Hematopoietic multipotent progenitor cell (in vitro differentiated cells): ENCODE results near the gene KCNA3. TPM values are rescaled to one million over a fixed set of nuclear protein-coding genes. Genes with fewer than 3 reads are reported as not detected.
A peak's percentile ranks its signal among the peaks of the same experiment; 100 is the strongest.

Experiments used
- DNase-seq, 3 donors: peaks; one replicate each; pipeline ENCODE4 v3.0.0-alpha.2; 2011 to 2015; ENCODE audit warnings: low read depth in 2 of 3, low spot score in 2 of 3
- total RNA-seq: library from RNA; depleted of rRNA; stranded (reverse); fragments of >200 nt; gene quantifications from one replicate; pipeline ENCODE4 v1.2.3, GENCODE V29; 2012

KCNA3 gene
- total RNA-seq, 1 donor = 37.2 TPM

DNA sequence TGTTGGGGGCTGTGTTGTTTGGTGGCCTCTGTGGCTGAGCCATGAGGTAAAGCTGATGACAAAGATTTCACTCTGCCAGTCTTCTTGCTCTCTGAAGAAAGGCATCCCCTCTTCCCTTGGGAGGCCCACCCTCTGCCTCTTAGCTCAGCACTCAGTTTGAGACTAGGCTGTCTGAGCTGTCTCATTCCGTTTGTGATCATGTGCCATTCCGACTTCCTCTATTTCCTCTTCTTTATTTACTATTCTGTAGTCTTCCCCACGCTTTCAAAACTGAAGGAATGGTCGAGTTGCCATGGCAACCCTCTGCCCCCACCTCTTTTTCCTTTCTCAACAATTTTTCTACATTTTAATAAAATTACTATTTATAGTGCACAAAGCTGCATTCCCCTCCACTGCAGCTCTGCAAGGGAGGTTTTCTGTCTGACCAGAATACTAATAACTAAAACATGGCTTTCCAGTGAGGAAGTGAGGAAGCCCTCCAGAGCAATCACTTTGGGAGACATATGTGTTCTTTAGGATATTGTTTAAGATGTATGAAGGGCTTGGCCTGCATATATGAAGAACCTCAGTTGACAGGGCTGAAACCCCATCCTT is 30.8 kb downstream of the KCNA3 start:
- peak in 2 of 3 donors; percentile 39 to 49 for DNase-seq

DNA sequence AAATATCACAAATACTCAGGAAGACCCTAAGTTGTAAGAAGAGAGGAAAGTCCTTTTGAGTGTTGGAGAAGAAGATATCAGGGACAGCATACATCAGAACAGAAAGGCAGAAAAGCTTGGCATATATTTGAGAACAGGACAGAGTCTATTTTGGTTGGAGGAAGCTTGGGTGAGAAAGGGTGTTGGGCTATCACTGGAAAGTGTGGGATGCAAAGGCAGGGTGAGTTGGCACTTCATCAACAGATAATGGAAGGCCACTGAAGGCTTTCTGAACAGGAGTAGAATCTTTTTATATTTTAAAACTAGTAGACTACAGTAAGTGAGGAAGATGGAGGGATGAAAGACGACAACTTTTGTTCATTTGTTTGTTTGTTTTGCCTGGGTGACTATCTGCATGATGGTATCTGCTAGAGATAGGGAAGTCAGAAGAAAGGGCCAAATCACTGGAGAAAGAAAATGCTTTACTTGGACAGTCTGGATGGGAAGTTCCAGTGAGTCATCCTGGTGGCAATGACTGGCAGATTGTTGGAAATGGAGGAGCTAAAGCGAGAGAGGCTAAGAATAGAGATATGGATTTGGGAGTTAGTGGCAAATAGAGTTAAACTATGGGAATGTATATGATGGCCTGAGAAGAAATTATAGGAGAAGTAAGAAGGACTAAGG is 34.9 kb downstream of the KCNA3 start:
- peak in 1 of 3 donors; percentile 30 for DNase-seq

DNA sequence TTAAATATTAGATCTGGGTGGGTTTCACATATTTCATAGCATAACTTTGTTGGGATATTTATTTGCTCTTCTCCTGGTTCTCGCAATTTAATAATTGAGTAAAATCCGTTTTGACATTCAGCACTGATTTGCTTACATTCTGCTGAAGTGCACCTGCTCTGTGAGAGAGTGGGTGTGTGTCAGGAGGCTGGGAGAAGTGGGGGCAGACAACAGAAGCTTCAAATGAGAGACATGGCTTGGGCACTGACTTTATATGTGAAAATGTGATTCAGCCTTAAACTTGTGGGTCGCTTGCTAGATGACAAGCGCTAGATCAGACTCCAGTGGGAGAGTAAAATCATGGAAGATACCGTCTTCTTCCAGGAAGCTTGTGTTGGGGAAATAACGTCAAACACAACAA is 36.2 kb downstream of the KCNA3 start:
- DNase-seq = no peak

DNA sequence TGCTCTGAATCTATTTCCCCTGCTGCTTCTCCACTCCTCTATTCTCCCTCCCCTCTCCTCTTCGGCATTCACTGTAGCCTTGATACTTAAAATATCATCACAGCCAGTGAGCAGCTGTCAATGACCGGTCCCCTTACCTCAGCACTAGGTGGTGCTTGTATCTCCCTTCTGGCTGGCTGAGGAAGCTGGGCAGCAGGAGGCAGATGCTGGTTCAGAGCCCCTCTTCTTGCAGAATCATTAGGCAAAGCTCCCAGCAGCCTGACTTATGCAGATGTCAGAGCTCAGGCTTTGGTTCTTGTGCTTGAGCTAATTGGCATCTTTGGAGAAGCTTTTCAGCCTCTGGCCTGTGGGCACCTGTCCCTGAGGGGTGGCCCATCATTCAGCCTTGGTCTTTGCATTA is 36.7 kb downstream of the KCNA3 start:
- no peak for DNase-seq

DNA sequence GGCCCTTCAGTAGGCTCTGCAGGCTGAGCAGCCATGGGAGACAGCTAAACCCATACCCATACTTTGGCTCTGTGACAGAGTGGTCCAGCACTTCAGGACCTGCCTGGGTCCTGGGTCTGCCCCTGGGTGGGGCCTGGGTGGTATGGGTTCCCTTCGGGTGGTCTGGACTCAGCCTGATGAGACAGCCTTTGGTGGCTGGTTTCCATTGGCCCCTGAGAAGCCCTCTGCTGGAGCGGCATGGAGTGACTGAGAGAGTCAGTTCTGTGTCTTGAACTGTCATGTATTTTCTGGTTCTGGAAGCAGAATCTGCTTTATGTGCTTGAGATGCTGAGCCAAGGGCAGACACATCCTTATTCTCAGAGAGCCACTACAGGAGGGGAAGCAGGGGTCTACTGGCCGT is 37.3 kb downstream of the KCNA3 start:
- DNase-seq = no peak

DNA sequence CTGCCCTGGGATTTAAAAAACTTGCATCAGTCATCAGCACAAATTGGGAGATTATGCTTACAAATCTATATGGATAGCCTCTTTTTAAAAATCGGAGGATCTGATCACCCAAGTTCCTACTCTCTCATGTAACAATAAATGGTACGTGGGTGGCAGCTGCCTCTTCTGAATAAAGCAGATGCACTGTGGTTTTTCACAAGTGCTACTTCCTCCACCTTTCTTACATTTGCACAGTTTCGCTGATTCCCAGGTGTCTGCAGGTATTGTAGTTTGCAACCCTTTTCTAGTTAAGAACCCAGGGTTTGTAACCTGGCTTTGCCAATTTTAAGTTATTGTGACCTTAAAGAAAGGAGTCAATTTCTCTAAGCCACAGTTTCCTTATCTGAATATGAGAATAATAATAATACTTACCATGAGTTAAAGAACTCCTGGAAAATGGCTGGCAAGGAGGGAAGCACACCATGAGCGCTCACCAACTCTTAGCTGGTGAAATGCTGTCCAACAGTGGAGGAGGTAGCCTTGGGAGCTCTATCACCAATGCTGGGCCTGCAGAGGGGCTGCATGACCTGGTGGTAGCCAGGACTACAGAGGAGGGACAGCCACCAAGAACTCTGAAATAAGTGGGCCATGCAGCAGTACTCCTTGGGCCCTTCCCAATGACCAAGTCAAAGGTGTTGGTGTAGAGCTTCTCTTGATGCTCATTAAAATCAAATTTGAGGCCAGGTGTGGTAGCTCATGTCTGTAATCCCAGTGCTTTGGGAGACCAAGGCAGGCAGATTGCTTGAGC is 38.4 kb downstream of the KCNA3 start:
- DNase-seq = no peak

DNA sequence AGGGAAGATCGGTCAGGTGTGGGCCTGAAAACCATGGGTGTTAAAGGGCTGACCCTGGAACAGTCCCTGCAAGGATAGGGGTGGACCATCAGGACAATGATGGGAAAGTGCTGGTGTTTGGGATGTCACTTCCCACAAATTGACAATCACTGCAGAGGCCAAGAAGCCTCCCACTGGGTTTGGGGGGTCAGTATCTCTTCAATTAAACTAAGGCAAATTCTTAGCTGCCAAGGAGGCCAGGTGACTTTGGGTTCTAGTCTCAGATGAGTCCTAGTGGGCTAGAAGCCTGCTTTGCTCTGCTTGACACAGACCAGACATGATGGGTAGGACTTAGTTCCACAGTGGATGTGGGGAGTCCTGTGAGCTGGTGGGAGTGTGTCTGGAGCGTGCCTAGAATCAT is 39.3 kb downstream of the KCNA3 start:
- DNase-seq = no peak

DNA sequence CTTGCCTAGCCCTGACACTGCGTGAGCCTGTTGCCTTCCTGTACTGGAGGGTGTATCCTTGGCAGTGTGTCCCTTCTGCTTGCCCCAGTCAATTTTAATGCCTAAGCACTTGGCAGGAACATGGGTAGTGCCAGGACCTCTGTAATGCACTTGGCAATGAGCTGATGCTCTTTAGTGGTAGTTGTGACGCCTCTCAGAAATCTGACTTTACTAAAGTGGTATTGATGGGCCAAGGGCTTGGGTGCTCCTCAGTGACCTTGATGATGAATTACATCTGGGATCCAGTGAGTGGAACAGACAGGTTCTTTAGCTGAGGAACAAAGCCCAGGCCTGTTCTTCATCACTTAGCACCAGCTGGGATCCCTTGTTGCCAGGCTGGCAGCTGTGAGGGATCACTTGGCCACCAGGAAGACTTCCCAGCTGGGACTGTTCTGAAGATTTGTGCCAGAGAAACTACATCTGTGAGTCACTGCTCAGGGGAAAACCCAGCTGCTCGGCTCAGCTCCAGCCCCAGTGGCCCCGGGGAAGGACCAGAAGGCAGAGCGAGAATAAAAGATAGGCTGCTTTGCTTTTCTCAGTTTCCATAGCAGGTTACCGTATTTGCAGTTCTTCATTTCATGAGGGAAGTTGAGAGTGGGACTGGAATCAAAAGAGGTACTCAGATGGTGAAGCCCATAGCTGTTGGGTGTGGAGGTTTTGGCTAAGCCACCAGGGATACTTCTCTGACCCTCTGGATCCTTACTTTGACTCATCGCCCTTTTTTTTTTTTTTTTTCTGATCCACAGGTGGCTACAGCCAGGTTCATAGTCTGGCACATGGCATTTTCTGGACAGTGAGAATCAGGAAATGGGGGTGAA is 40.1 kb downstream of the KCNA3 start:
- DNase-seq = no peak

DNA sequence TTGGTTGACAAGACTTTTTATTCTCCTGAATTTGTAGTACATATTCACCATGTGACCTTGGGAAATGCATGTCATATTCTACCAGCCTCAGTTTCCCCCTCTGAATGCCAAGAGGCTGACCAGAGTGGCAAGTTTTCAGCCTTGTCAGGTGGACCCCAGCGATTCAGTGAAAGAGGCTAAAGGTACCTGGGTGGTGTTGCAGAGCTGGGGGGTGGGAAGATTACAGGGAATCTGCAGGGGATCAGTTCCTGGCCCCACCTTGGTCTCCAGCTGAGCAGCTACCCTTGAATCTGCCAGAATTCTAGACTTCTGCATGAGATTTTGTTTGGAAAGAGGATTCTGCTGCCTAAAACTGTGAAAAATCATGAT is 40.7 kb downstream of the KCNA3 start:
- DNase-seq = no peak

DNA sequence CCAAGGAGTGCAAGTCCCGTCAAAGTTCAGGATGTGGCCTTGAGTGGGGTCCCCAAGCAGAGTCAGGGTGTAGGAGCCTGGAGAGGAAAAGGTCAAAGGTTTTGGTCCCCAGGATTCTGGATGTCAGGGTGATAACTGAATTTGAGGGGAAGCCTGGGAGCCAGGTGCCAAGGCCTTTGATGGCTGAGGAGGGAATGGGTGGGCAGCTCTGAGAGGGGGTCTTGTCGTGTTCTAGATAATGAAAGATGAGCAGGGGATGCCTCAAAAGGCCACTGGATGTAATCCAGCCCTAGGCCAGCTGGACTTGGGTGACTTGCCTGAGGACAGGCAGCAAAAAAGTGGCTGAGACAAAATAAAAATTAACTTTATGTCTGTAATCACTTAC is 41.1 kb downstream of the KCNA3 start:
- no peak for DNase-seq

DNA sequence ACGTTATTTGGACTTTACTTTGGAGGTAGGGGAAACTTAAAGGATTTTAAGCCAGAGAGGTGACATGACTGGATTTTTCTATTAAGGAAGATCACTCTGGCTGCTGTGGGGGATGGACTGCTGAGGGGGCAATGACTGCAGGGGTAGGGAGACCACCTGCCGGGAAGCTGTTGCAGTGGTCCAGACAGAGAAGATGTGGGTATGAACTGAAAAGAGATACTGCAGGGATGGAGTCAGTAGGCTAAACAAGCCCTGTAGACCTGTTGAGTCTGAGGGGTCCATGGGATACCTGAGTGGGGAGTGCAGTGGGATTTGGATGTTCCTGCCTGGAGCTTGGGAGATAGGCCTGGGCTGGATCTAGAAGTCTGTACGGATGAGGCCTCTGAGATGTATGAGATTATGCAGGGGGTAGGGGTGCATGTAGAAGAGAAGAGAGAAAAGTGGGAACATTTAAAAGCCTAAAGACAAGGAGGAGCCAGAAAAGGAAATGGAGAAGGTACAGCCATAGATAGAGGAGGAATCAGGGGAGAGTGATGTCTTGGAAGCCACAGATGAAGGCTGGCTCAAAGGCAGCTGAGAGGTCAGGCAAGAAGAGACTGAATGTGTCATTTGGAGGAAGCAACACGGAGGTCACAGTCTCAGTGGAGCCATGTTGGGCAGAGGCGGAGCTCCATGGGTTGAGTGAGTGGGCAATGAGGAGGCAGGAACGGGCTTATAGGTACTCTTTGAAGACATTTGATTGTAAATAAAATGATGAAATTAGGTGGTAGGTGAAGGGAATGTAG is 42.7 kb downstream of the KCNA3 start:
- DNase-seq = no peak

DNA sequence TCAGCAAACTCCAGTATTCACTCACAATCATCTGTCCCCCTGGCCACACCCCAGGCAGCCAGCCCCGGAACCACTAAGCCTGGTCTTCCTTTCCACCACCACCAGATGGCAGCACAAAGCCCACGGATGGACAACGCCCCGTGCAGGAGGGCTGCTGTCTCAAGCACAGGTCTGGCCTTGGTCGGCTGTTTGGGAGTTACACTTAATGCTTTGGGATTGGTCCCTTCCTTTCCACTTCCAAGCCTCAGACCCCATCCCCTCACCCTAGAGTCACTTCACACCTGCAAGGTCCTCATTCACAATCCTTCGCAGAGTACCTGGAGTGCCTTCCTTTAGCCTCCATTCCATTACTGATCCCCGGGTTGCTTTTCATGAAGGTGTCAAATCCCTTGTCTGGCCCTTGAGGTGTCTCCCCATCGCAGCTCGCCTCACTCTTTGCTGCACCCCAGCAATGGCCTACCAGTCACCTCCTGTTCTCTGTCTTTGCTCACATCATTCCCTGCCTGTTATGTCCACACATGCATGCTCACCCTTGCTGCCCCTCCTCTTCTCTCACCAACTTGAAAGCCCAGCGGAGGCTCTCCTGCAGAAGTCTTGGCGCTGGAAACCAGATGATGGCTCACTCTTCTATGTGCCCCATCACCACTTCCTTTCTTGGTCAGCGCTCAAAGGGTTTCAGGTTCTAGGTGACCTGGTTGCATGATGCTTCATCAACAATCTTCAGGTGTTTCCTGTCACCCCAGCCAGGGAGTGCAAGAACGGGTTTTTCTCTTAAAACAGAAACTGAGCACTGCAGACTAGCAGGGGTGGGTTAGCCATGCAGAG is 43.7 kb downstream of the KCNA3 start:
- DNase-seq = peak; percentile 73 to 82 (median 77)

DNA sequence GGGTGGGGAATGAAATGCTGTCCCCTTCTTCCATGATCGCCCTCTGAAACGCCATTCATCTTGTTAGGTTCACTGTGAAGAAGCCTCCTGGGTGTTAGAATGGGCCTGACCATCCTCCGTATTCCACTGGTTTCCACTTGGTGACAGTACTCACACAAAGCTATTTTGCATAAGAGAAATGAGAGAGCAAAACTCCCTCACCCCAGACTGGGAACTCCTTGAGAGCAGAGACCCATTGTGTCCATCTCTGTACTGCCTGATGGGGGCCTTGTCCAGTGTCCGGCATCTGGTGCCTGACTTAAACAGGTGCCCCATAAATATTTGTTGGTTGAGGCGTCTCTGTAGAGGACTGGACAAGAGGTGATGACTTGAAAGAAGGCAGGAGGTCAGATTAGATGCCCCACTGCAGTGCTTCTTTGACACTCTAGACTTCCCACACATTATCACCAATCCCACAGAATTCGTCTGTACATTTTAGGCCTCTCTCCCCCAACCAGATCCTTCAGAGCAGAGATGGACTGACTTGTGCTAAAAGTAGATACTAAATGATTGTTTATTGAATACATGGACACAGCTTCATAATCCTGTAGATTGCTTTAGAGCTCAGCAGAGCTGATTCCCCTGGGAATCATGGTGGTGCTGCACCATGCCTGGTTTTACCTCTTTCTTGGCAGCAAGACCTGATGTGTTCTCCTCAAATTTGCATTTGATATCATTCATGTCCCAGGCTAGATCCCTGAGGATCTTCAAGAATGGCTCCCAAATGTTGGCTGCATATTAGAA is 46.2 kb downstream of the KCNA3 start:
- no peak for DNase-seq

DNA sequence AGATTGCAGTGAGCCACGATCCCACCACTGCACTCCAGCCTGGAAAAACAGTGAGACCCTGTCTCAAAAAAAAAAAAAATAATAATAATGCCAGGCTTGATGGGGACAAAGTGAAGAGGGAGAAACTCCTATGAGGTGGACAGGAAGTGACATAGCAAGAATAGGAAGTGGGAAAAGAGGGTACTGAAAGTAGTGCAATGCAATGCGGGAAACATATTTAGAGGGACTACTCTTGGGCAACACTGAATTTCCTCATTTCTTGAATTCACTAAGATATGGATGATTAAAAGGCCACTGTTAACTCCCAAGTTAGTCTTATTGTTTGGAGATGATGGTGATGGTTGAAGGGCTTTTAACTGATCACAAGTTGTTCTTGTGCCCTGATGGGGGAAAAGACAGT is 47.0 kb downstream of the KCNA3 start:
- DNase-seq = no peak

DNA sequence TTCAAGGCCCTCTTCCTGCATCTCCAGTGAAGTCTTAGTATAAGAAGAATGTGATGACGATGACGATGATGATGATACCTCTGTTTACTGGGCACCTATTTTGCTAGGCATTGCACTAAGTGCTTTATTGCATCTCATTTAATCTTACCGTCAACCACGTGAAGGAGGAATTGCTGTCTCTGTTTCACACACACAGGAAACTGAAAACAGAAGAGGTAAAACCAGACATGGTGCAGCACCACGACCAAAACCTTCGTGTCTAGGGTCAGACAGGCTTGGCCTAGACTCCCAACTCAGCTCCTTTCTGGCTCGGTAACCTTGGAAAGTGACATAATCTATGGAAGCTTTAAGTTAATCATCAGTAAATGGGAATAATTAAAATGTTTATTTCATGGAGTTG is 47.9 kb downstream of the KCNA3 start:
- no peak for DNase-seq
